ENCODE measurements around the gene PRDM1. TPM values are rescaled to one million over a fixed set of nuclear protein-coding genes. Genes with fewer than 3 reads are reported as not detected.

The PRDM1 gene
- total and polyA plus RNA-seq, 3 experiments from 2014 or later, result 79.8 to 90.7 (median 88.2) TPM

DNA sequence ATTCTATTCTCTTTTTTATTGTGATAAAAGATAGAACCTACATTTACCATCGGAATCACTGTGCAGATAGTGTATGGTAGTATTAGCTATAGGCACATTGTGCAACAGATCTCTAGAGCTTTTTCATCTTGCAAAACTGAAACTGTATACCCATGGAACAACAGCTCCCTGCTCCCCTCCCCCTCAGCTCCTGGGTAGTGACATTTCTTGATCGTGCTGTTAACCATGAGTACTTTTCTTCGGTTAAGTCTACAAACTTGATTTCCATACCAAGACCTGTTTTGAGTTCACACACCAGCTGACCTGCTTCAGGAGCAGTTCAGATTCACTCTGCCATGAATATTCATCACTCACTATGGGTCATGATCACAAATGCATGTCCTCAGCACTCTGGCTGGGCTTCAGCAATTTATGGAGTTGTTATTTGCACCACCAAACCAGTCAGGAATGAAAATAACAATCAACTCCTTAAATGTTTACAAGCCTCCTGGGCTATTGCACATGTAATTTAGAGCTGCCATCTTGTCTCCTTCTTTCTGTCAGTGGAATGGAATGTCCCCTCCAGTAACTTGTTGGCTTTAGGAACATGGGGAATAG is 32.8 kb downstream of the PRDM1 start:
- peak overlapping the region; percentile 34 to 96 (median 78) for H3K27ac Mint-ChIP-seq
- no peaks in the 10 kb centered on the region for H3K9me3 Mint-ChIP-seq
- no peak overlapping the region for H3K4me3 Mint-ChIP-seq
- Histone ChIP-seq H3K4me1 (ENCODE audit: insufficient read depth, low read length) (peaks cover 42% of the 10 kb centered on the region), H3K9me3 (ENCODE audit: low read length) (no peaks in the 10 kb centered on the region), H3K27me3 (ENCODE audit: insufficient read depth, low read length, poor library complexity, severe bottlenecking) (no peaks in the 10 kb centered on the region), H3K4me3 (ENCODE audit: low read length) (no peak overlapping the region), H3K27ac (ENCODE audit: low read depth, low read length) (no peak overlapping the region), H3K36me3 (ENCODE audit: insufficient read depth, low read length) (no peaks in the 10 kb centered on the region)
- peaks cover 0 to 1% of the 10 kb centered on the region in 2 donors for H3K27me3 Mint-ChIP-seq
- CTCF ChIA-PET, result interaction anchor here (0.8 to 3.5 kb wide), 11 partner anchors 10 to 135 kb away, joined by 3 to 25 read pairs (median 4); no protein-coding TSS in a partner anchor
- POLR2A ChIA-PET, result interaction anchor here (1.0 to 2.1 kb wide), 3 partner anchors 12 to 32 kb away, joined by 3 to 14 read pairs (median 4); no protein-coding TSS in a partner anchor
- DNase-seq, result no peak
- peaks cover 53 to 67% (median 64%) of the 10 kb centered on the region in 3 donors for H3K4me1 Mint-ChIP-seq
- no peaks in the 10 kb centered on the region for H3K36me3 Mint-ChIP-seq

DNA sequence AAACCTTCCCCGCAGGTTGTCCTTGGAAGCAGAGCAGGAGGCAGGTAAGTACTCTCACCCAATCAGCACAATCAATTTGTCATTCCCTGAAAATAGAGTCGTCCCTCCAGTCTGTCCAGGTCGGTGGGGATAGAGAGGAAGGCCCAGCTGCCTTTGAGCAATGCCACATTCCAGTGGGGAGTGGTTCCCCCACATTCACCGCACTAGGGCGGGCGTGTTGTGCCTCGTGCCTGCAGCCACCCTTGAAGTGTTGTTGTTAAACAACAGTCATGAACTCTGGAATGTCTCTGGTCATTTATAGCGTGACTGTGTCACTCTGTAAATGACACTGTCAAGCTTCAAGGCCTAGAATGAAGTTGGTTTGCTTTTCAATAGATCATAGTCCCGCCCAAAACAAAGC is 33.4 kb downstream of the PRDM1 start:
- H3K36me3 Mint-ChIP-seq, result no peaks in the 10 kb centered on the region
- Histone ChIP-seq H3K27me3 (ENCODE audit: insufficient read depth, low read length, poor library complexity, severe bottlenecking) (no peaks in the 10 kb centered on the region), H3K4me1 (ENCODE audit: insufficient read depth, low read length) (peaks cover 36% of the 10 kb centered on the region), H3K4me3 (ENCODE audit: low read length) (no peak overlapping the region), H3K36me3 (ENCODE audit: insufficient read depth, low read length) (no peaks in the 10 kb centered on the region), H3K9me3 (ENCODE audit: low read length) (no peaks in the 10 kb centered on the region), H3K27ac (ENCODE audit: low read depth, low read length) (no peak overlapping the region)
- no peak for DNase-seq
- H3K9me3 Mint-ChIP-seq, result no peaks in the 10 kb centered on the region
- H3K4me1 Mint-ChIP-seq, result peaks cover 47 to 61% (median 58%) of the 10 kb centered on the region in 3 donors
- ChIA-PET CTCF (no interaction called here), POLR2A (no interaction called here)
- H3K27me3 Mint-ChIP-seq, result peaks cover 0 to 1% of the 10 kb centered on the region in 2 donors
- no peak overlapping the region for H3K4me3 Mint-ChIP-seq
- H3K27ac Mint-ChIP-seq, result peak overlapping the region in 6 of 8 donors; percentile 17 to 96 (median 78)

DNA sequence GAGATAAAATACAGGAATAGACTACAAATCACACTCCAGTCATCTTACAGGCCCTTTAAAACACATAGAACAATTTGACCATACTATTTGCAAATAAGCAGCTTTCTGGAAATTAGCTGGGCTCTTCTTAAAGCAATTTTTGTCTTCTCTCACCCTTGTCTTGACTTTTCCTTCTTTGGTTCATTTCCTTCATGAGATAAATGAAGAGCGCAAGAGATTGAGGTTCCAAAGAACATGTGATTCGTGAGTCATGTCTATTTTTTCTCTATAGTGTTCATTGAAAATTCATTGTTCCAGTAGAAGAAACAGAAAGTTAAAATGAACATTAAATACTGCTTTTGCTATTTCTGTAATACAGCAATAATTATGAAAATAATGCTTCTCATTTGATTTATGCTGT is 33.9 kb downstream of the PRDM1 start:
- H3K27ac Mint-ChIP-seq, result peak overlapping the region in 4 of 8 donors; percentile 8 to 83 (median 60)
- peaks cover 42 to 59% (median 54%) of the 10 kb centered on the region in 3 donors for H3K4me1 Mint-ChIP-seq
- Histone ChIP-seq H3K4me1 (ENCODE audit: insufficient read depth, low read length) (peaks cover 31% of the 10 kb centered on the region), H3K9me3 (ENCODE audit: low read length) (no peaks in the 10 kb centered on the region), H3K27me3 (ENCODE audit: insufficient read depth, low read length, poor library complexity, severe bottlenecking) (no peaks in the 10 kb centered on the region), H3K36me3 (ENCODE audit: insufficient read depth, low read length) (no peaks in the 10 kb centered on the region), H3K4me3 (ENCODE audit: low read length) (no peak overlapping the region), H3K27ac (ENCODE audit: low read depth, low read length) (no peak overlapping the region)
- no peaks in the 10 kb centered on the region for H3K36me3 Mint-ChIP-seq
- no peak overlapping the region for H3K4me3 Mint-ChIP-seq
- DNase-seq, result no peak
- no peaks in the 10 kb centered on the region for H3K27me3 Mint-ChIP-seq
- H3K9me3 Mint-ChIP-seq, result no peaks in the 10 kb centered on the region
- CTCF ChIA-PET, result no interaction called here
- POLR2A ChIA-PET, result no interaction called here

DNA sequence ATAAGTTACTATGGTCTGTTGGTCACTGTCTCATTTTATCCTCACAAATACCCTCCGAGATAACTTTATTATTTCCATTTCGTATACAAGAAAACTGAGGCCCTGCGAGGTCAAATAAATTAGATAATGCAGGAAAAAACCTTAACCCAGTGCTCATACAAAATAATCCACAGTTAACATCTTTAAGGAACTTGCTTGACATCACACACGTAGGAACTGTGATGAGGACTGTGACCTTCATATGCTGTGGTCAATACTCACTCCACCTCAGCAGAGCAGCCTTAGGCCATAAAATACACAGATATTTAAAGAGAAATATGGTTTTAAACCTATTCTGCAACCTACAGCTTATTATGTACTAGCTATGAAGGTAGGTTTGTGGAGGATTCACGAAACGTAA is 34.3 kb downstream of the PRDM1 start:
- Mint-ChIP-seq H3K27ac (peak overlapping the region in 1 of 8 donors; percentile 8), H3K4me3 (no peak overlapping the region), H3K27me3 (no peaks in the 10 kb centered on the region), H3K9me3 (no peaks in the 10 kb centered on the region), H3K36me3 (no peaks in the 10 kb centered on the region), H3K4me1 (peaks cover 40 to 58% (median 50%) of the 10 kb centered on the region in 3 donors)
- POLR2A ChIA-PET, result no interaction called here
- Histone ChIP-seq H3K36me3 (ENCODE audit: insufficient read depth, low read length) (no peaks in the 10 kb centered on the region), H3K4me1 (ENCODE audit: insufficient read depth, low read length) (peaks cover 27% of the 10 kb centered on the region), H3K27me3 (ENCODE audit: insufficient read depth, low read length, poor library complexity, severe bottlenecking) (no peaks in the 10 kb centered on the region), H3K27ac (ENCODE audit: low read depth, low read length) (no peak overlapping the region), H3K9me3 (ENCODE audit: low read length) (no peaks in the 10 kb centered on the region), H3K4me3 (ENCODE audit: low read length) (no peak overlapping the region)
- DNase-seq, result no peak
- CTCF ChIA-PET, result no interaction called here

DNA sequence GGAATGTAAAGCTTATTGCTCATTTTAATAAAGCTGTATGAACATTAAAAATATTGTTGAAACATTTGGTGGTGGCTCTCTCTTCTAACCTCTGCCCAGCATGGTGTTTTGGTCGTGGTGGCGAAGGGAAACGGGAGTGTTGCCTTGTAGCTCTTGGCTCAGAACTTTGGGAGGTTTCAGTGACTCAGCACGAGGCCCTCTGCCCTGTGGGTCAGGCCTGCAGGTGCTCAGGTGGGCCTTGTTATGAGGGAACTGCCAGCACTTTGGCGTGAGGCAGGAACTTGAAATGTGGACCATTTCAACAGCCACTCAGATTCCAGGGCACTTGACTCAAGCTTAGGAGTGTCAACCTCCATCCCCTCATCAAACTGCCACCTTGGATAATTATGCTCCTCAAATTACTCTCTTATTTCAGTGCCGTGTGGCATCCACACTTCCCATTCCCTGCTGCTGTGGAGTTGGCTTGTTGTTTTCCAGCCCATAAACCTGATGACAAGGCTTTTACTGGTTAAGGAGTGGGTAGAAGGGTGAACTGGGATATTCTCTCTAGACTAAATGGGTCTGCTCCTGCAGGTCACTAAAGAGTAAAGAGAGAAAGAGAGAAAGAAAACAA is 36.3 kb downstream of the PRDM1 start:
- Histone ChIP-seq H3K36me3 (ENCODE audit: insufficient read depth, low read length) (no peaks in the 10 kb centered on the region), H3K9me3 (ENCODE audit: low read length) (no peaks in the 10 kb centered on the region), H3K27ac (ENCODE audit: low read depth, low read length) (no peak overlapping the region), H3K4me1 (ENCODE audit: insufficient read depth, low read length) (peaks cover 19% of the 10 kb centered on the region), H3K27me3 (ENCODE audit: insufficient read depth, low read length, poor library complexity, severe bottlenecking) (no peaks in the 10 kb centered on the region), H3K4me3 (ENCODE audit: low read length) (no peak overlapping the region)
- POLR2A ChIA-PET, result no interaction called here
- H3K27me3 Mint-ChIP-seq, result no peaks in the 10 kb centered on the region
- peaks cover 0 to 7% (median 0%) of the 10 kb centered on the region in 3 donors for H3K36me3 Mint-ChIP-seq
- no peaks in the 10 kb centered on the region for H3K9me3 Mint-ChIP-seq
- H3K27ac Mint-ChIP-seq, result no peak overlapping the region
- DNase-seq, result no peak
- CTCF ChIA-PET, result no interaction called here
- H3K4me1 Mint-ChIP-seq, result peaks cover 30 to 52% (median 44%) of the 10 kb centered on the region in 3 donors
- H3K4me3 Mint-ChIP-seq, result no peak overlapping the region

DNA sequence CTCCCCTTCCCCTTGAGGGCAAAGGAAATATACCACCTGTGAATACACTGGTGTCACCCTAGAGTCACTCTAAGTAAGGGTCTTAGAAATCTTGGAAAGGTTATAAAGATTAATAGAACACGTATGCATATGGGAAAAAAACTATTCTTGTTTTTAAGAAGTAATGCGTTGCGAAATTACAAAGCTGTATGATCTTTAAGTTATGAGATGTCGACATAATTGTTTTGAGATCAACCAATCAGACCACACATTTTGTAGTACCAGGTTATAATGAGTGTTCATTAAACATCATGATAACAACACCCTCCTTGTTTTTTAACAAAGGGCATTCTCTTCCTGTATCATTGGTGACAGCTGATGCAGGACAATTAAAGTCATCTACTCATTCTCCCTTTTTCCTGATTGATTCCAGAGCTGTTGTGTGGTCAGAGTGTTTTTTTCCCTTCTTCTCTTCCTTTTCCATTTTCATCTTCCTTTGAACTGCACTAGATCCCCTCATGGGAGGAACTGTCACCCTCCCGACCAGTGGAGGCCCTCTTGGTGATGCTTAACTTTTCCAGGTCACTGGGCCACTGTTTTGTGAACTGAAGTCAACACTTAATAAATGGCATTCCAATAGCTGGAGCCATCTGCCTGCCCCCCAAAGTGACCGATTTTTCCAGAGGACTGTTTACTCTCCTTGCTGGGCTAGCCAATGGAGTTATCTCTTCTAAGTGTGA is 37.0 kb downstream of the PRDM1 start:
- H3K4me1 ChIP-seq (ENCODE audit: insufficient read depth, low read length), result peaks cover 12% of the 10 kb centered on the region
- POLR2A ChIA-PET, result no interaction called here
- no peaks in the 10 kb centered on the region for H3K9me3 Mint-ChIP-seq
- H3K9me3 ChIP-seq (ENCODE audit: low read length), result no peaks in the 10 kb centered on the region
- no peaks in the 10 kb centered on the region for H3K36me3 ChIP-seq (ENCODE audit: insufficient read depth, low read length)
- peaks cover 0 to 7% (median 0%) of the 10 kb centered on the region in 3 donors for H3K36me3 Mint-ChIP-seq
- H3K27ac Mint-ChIP-seq, result no peak overlapping the region
- no peaks in the 10 kb centered on the region for H3K27me3 ChIP-seq (ENCODE audit: insufficient read depth, low read length, poor library complexity, severe bottlenecking)
- H3K27me3 Mint-ChIP-seq, result no peaks in the 10 kb centered on the region
- H3K4me3 ChIP-seq (ENCODE audit: low read length), result no peak overlapping the region
- peaks cover 23 to 45% (median 37%) of the 10 kb centered on the region in 3 donors for H3K4me1 Mint-ChIP-seq
- DNase-seq, result no peak
- CTCF ChIA-PET, result no interaction called here
- no peak overlapping the region for H3K4me3 Mint-ChIP-seq
- H3K27ac ChIP-seq (ENCODE audit: low read depth, low read length), result no peak overlapping the region

DNA sequence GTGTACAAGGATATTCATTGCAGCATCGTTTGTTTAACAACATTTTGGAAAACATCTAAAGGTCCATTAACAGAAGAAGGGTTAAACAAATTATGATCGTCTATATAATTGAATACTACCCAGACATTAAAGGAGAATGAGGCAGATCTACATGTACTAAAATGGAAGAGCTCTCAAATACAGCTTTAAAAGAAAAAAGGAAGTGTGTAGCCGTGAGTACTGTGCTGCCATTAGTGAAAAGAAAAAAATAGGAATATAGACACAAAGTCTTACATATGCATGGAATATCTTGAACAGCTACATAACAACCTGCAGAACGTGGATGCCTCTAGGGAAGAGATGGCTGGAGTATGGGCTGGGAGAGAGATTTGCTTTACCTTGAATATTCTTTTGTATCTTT is 37.9 kb downstream of the PRDM1 start:
- no peak overlapping the region for H3K4me3 Mint-ChIP-seq
- no peaks in the 10 kb centered on the region for H3K9me3 ChIP-seq (ENCODE audit: low read length)
- no peaks in the 10 kb centered on the region for H3K36me3 ChIP-seq (ENCODE audit: insufficient read depth, low read length)
- peaks cover 0 to 1% of the 10 kb centered on the region in 2 donors for H3K27me3 Mint-ChIP-seq
- H3K27ac Mint-ChIP-seq, result no peak overlapping the region
- H3K4me1 Mint-ChIP-seq, result peaks cover 19 to 40% (median 32%) of the 10 kb centered on the region in 3 donors
- no peak overlapping the region for H3K27ac ChIP-seq (ENCODE audit: low read depth, low read length)
- ChIA-PET CTCF (no interaction called here), POLR2A (no interaction called here)
- DNase-seq, result no peak
- H3K9me3 Mint-ChIP-seq, result no peaks in the 10 kb centered on the region
- peaks cover 0 to 7% (median 0%) of the 10 kb centered on the region in 3 donors for H3K36me3 Mint-ChIP-seq
- H3K27me3 ChIP-seq (ENCODE audit: insufficient read depth, low read length, poor library complexity, severe bottlenecking), result no peaks in the 10 kb centered on the region
- H3K4me1 ChIP-seq (ENCODE audit: insufficient read depth, low read length), result peaks cover 10% of the 10 kb centered on the region
- no peak overlapping the region for H3K4me3 ChIP-seq (ENCODE audit: low read length)

All from CD8-positive, alpha-beta memory T cell (primary cell).